H1 (cell line): Measurements from ENCODE around the gene LINC01488. TPM values are rescaled to one million over a fixed set of nuclear protein-coding genes. Genes with fewer than 3 reads are reported as not detected.

ENCODE experiments used
- CTCF ChIA-PET: fragments of 300-600 bp; sonication (Branson Sonifier 250); formaldehyde crosslinking; loops from one replicate; lab custom pipeline; 2021; ENCODE audit not compliant: partially characterized antibody; lab: Charles Lee
- POLR2A ChIA-PET: fragments of 300-600 bp; sonication (Branson Sonifier 250); formaldehyde crosslinking; loops from one replicate; lab custom pipeline; 2021; ENCODE audit warnings: inconsistent platforms; ENCODE audit not compliant: partially characterized antibody; lab: Charles Lee
- DNase-seq, 2 experiments: peaks; one replicate each; pipeline versions ENCODE4 v3.0.0 to v3.0.0-alpha.2; 2010 to 2022; ENCODE audit warnings: low spot score in 2 of 2, low read depth in 1 of 2, mixed read lengths in 1 of 2
- FAIRE-seq: peaks from 2 replicates; lab custom pipeline; 2011; peaks lifted over from hg19 to GRCh38; lab: Jason Lieb, UNC
- H2AFZ ChIP-seq: 2 replicates; pipeline ENCODE4 v1.8.1; 2012; ENCODE audit warnings: low read length, inconsistent platforms
- H2AK5ac ChIP-seq: 2 replicates; pipeline ENCODE4 v1.6.1; 2013; ENCODE audit warnings: low read depth, low read length
- H2BK120ac ChIP-seq: replicated peaks from 2 replicates; pipeline ENCODE3; 2013; ENCODE audit warnings: low read depth, low read length, inconsistent platforms
- H2BK12ac ChIP-seq: 2 replicates; pipeline ENCODE4 v1.6.1; 2013; ENCODE audit warnings: low read depth, low read length
- H2BK15ac ChIP-seq: 2 replicates; pipeline ENCODE4 v1.6.1; 2013; ENCODE audit warnings: low read length
- H2BK20ac ChIP-seq: 2 replicates; pipeline ENCODE4 v1.6.1; 2013; ENCODE audit warnings: low read length
- H2BK5ac ChIP-seq: 2 replicates; pipeline ENCODE4 v1.6.1; 2013; ENCODE audit warnings: low read depth, low read length
- H3K14ac ChIP-seq: 2 replicates; pipeline ENCODE4 v1.6.1; 2013; ENCODE audit warnings: inconsistent platforms; ENCODE audit not compliant: insufficient read length
- H3K18ac ChIP-seq: 2 replicates; pipeline ENCODE4 v1.6.1; 2013; ENCODE audit warnings: low read length; ENCODE audit errors: extremely low read depth
- H3K23ac ChIP-seq: 2 replicates; pipeline ENCODE4 v1.6.1; 2013; ENCODE audit warnings: inconsistent platforms; ENCODE audit not compliant: insufficient read length
- H3K23me2 ChIP-seq: 2 replicates; pipeline ENCODE4 v1.6.1; 2013; ENCODE audit warnings: low read depth, low read length
- H3K27ac ChIP-seq: 2 replicates; pipeline ENCODE4 v1.6.1; 2011; ENCODE audit warnings: low read depth, low read length, inconsistent platforms
- H3K27me3 ChIP-seq, 4 experiments: replicated peaks in 1 of 4; 1 replicate in 1 of 4; 2 replicates in 3 of 4; pipeline versions ENCODE4 v1.6.1 to v1.8.1; 2011 to 2013; ENCODE audit warnings: low read length in 3 of 4, mild to moderate bottlenecking in 3 of 4, inconsistent platforms in 2 of 4, mixed read lengths in 2 of 4, moderate library complexity in 1 of 4; ENCODE audit not compliant: control insufficient read depth in 3 of 4, insufficient read depth in 3 of 4; ENCODE audit errors: extremely low read depth in 1 of 4
- H3K36me3 ChIP-seq, 4 experiments: 2 replicates each; pipeline versions ENCODE4 v1.6.1 to v1.8.1; 2011 to 2013; ENCODE audit warnings: mild to moderate bottlenecking in 4 of 4, low read length in 3 of 4, moderate library complexity in 2 of 4, control low read depth in 1 of 4, inconsistent platforms in 1 of 4; ENCODE audit not compliant: insufficient read depth in 4 of 4, control insufficient read depth in 2 of 4
- H3K4ac ChIP-seq: replicated peaks from 2 replicates; pipeline ENCODE3; 2013; ENCODE audit warnings: low read length, low read depth, mixed read lengths, inconsistent platforms; ENCODE audit not compliant: insufficient read length
- H3K4me1 ChIP-seq, 4 experiments: replicated peaks in 1 of 4; 1 replicate in 1 of 4; 2 replicates in 3 of 4; pipeline versions ENCODE4 v1.6.1 to v1.8.1; 2011 to 2013; ENCODE audit warnings: low read length in 3 of 4, inconsistent platforms in 2 of 4, mixed read lengths in 1 of 4; ENCODE audit not compliant: insufficient read depth in 4 of 4, control insufficient read depth in 3 of 4
- H3K4me2 ChIP-seq, 2 experiments: 2 replicates each; pipeline versions ENCODE4 v1.6.1 to v1.8.1; 2011 to 2013; ENCODE audit warnings: low read depth in 2 of 2, low read length in 2 of 2, control low read depth in 1 of 2, inconsistent platforms in 1 of 2, mild to moderate bottlenecking in 1 of 2; ENCODE audit not compliant: insufficient read depth in 1 of 2
- H3K4me3 ChIP-seq, 4 experiments: fragments of 200-600, 300-600 bp in 1 of 4; sonication (generic), shearing (Covaris generic), sonication (Bioruptor Twin) in 1 of 4; 2 replicates each; pipeline versions ENCODE4 v1.5.1 to v1.8.1; 2011 to 2016; ENCODE audit warnings: low read length in 4 of 4, low read depth in 3 of 4, control low read depth in 2 of 4, inconsistent platforms in 2 of 4, mild to moderate bottlenecking in 2 of 4, mixed read lengths in 1 of 4, moderate library complexity in 1 of 4; ENCODE audit not compliant: insufficient read depth in 2 of 4; ENCODE audit errors: extremely low read depth in 1 of 4
- H3K56ac ChIP-seq: replicated peaks from 2 replicates; pipeline ENCODE3; 2013; ENCODE audit warnings: low read depth, mild to moderate bottlenecking, mixed read lengths, low read length, inconsistent platforms; ENCODE audit not compliant: insufficient read length
- H3K79me1 ChIP-seq: 2 replicates; pipeline ENCODE4 v1.6.1; 2013; ENCODE audit warnings: low read depth, low read length, control low read depth
- H3K79me2 ChIP-seq, 2 experiments: 2 replicates each; pipeline versions ENCODE4 v1.6.1 to v1.8.1; 2012 to 2013; ENCODE audit warnings: low read length in 2 of 2, mild to moderate bottlenecking in 2 of 2, inconsistent platforms in 1 of 2; ENCODE audit not compliant: insufficient read depth in 2 of 2, control insufficient read depth in 1 of 2
- H3K9ac ChIP-seq, 4 experiments: replicated peaks in 1 of 4; 1 replicate in 1 of 4; 2 replicates in 3 of 4; pipeline versions ENCODE4 v1.6.1 to v1.8.1; 2011 to 2013; ENCODE audit warnings: low read depth in 3 of 4, low read length in 3 of 4, control low read depth in 2 of 4, mild to moderate bottlenecking in 2 of 4, moderate library complexity in 2 of 4, inconsistent platforms in 1 of 4; ENCODE audit errors: extremely low read depth in 1 of 4
- H3K9me3 ChIP-seq, 2 experiments: 2 replicates each; pipeline versions ENCODE4 v1.6.1 to v1.8.1; 2012 to 2013; ENCODE audit warnings: mild to moderate bottlenecking in 2 of 2, moderate library complexity in 2 of 2, control low read depth in 1 of 2, inconsistent platforms in 1 of 2, low read depth in 1 of 2, low read length in 1 of 2, mixed read lengths in 1 of 2; ENCODE audit not compliant: insufficient read depth in 2 of 2
- H4K20me1 ChIP-seq, 2 experiments: replicated peaks in 1 of 2; 2 replicates each; pipeline versions ENCODE3 to v1.8.1; 2011 to 2013; ENCODE audit warnings: inconsistent platforms in 2 of 2, low read length in 2 of 2, mild to moderate bottlenecking in 1 of 2; ENCODE audit not compliant: insufficient read depth in 2 of 2, control insufficient read depth in 1 of 2
- H4K5ac ChIP-seq: 2 replicates; pipeline ENCODE4 v1.6.1; 2013; ENCODE audit warnings: low read length, low read depth, mixed read lengths, inconsistent platforms; ENCODE audit not compliant: insufficient read length
- H4K8ac ChIP-seq: 2 replicates; pipeline ENCODE4 v1.8.0; 2013; ENCODE audit warnings: mild to moderate bottlenecking, moderate library complexity, low read length, inconsistent platforms; ENCODE audit not compliant: insufficient read depth; ENCODE audit errors: extremely low read depth
- H4K91ac ChIP-seq: replicated peaks from 2 replicates; pipeline ENCODE3; 2013; ENCODE audit warnings: low read length, mixed read lengths, inconsistent platforms; ENCODE audit not compliant: insufficient read length
- CREB1 ChIP-seq: IDR thresholded peaks from 2 replicates; pipeline ENCODE4 v1.6.1; 2012; ENCODE audit warnings: inconsistent platforms
- CTBP2 ChIP-seq: IDR thresholded peaks from 2 replicates; pipeline ENCODE4 v1.7.0; 2011; ENCODE audit warnings: borderline replicate concordance, mild to moderate bottlenecking, moderate library complexity, mixed read lengths, low read length; ENCODE audit not compliant: insufficient read depth, insufficient read length
- KDM5A ChIP-seq: fragments of 200-600 bp; IDR thresholded peaks from 2 replicates; pipeline ENCODE4 v1.7.1; 2012; ENCODE audit warnings: mild to moderate bottlenecking, low read length, inconsistent platforms, mixed read lengths
- MAFK ChIP-seq: IDR thresholded peaks from 2 replicates; pipeline ENCODE4 v1.6.1; 2012; ENCODE audit warnings: low read depth, mild to moderate bottlenecking, improper control_type of control experiment, low read length
- NRF1 ChIP-seq: IDR thresholded peaks from 2 replicates; pipeline ENCODE4 v1.6.1; 2011; ENCODE audit warnings: mild to moderate bottlenecking, low read depth, low read length, improper control_type of control experiment
- PHF8 ChIP-seq: fragments of 200-600 bp; sonication (generic); conservative IDR thresholded peaks from 2 replicates; pipeline ENCODE4 v1.7.1; 2012; ENCODE audit warnings: low read depth, mild to moderate bottlenecking, inconsistent platforms, low read length, moderate library complexity
- SAP30 ChIP-seq: fragments of 300-600 bp; sonication (generic); IDR thresholded peaks from 2 replicates; pipeline ENCODE4 v1.7.1; 2012; ENCODE audit warnings: low read length, moderate library complexity, mild to moderate bottlenecking, inconsistent platforms; ENCODE audit not compliant: insufficient read depth, insufficient replicate concordance
- SUZ12 ChIP-seq: fragments of 200-600 bp; sonication (generic); IDR thresholded peaks from 2 replicates; pipeline ENCODE4 v1.6.1; 2012; ENCODE audit warnings: mild to moderate bottlenecking, inconsistent platforms, low read length, moderate library complexity, mixed read lengths
- WGBS, 2 experiments: shearing (Covaris generic) in 1 of 2; methylation state at CpG; one replicate each; pipeline versions ENCODE4 v1.1.6 to v1.1.7; 2013 to 2015; ENCODE audit warnings: low lambda C conversion rate in 2 of 2, mixed read lengths in 2 of 2, inconsistent platforms in 1 of 2, low coverage in 1 of 2, missing lambda C conversion rate in 1 of 2; ENCODE audit not compliant: insufficient replicate concordance in 2 of 2, insufficient coverage in 1 of 2, insufficient read length in 1 of 2; ENCODE audit errors: extremely low coverage in 1 of 2, missing lambda C conversion rate in 1 of 2; 5-methylcytosine and 5-hydroxymethylcytosine counted together
- polyA plus RNA-seq, 7 experiments: library from polyadenylated mRNA; depleted of rRNA in 3 of 7; stranded (reverse) in 5 of 7; unstranded in 2 of 7; fragments of >200 nt in 5 of 7; fragments of 200-250 nt in 2 of 7; gene quantifications; 1 replicate in 5 of 7; 2 replicates in 1 of 7; 4 replicates in 1 of 7; pipeline versions ENCODE4 v1.2.1 to v1.2.3, GENCODE V29; 2011 to 2013; ENCODE audit warnings: missing spikeins in 2 of 7, mixed read lengths in 2 of 7
- total RNA-seq: library from RNA; stranded (reverse); fragmentation: NEBNext Ultra II Directional; extraction: Animal tissue kit (Norgen Biotek cat#: 25700); gene quantifications from 2 replicates; pipeline ENCODE4 v1.2.1, GENCODE V29; 2021

The LINC01488 gene
- total and polyA plus RNA-seq, 2 of the 8 experiments (the other 6 are each of a cell fraction or from before 2014, with no cell fraction given) = not detected

- no peaks in the 10 kb centered on the region for H4K20me1 ChIP-seq
- H2BK120ac ChIP-seq = no peak overlapping the region
- ChIA-PET CTCF (interaction anchor here (0.6 kb wide), 1 partner anchor 129 kb away, joined by 3 read pairs; no protein-coding TSS in a partner anchor), POLR2A (no interaction called here)
- no peaks in the 10 kb centered on the region for H3K9me3 ChIP-seq
- no peak overlapping the region for H3K4me3 ChIP-seq
- no peak overlapping the region for H3K14ac ChIP-seq
- no peak for DNase-seq
- H2AFZ ChIP-seq = no peak overlapping the region
- H2BK5ac ChIP-seq = no peak overlapping the region; the same call in 1 of the 2 replicates
- FAIRE-seq = no peak
- H3K4ac ChIP-seq = no peak overlapping the region
- 96% methylated on average over 12 of the region's 12 CpGs; no CpG with 5 or more reads in 1 of the 2 experiments for WGBS, 2 experiments
- 0 out of 2 replicates have a peak overlapping the region, but pooled peaks have one; percentile 27 for H2BK12ac ChIP-seq
- no peaks in the 10 kb centered on the region; the same call in 1 of the 2 replicates for H3K23me2 ChIP-seq
- no peaks in the 10 kb centered on the region for H3K79me1 ChIP-seq
- no peak overlapping the region for H4K5ac ChIP-seq
- no peak overlapping the region for H3K23ac ChIP-seq
- H2AK5ac ChIP-seq = peak overlapping the region; percentile 39; the same call in 1 of the 2 replicates
- H3K79me2 ChIP-seq = no peaks in the 10 kb centered on the region
- no peak overlapping the region for H3K27ac ChIP-seq
- H3K9ac ChIP-seq = no peak overlapping the region
- H3K36me3 ChIP-seq = no peaks in the 10 kb centered on the region
- no peak overlapping the region for H2BK15ac ChIP-seq
- 0 out of 2 replicates have a peak overlapping the region, but pooled peaks have one; percentile 18 for H2BK20ac ChIP-seq
- peaks cover 0 to 15% (median 3%) of the 10 kb centered on the region in 4 experiments; a peak in 6 of 7 replicates for H3K4me1 ChIP-seq
- no peak overlapping the region for H4K91ac ChIP-seq
- no peak overlapping the region for H3K18ac ChIP-seq
- TF ChIP-seq KDM5A (no peak), SUZ12 (no peak), MAFK (no peak), CTBP2 (no peak), PHF8 (no peak), NRF1 (no peak), SAP30 (no peak), CREB1 (no peak)
- peaks cover 0 to 10% (median 1%) of the 10 kb centered on the region in 4 experiments; a peak in 2 of 7 replicates for H3K27me3 ChIP-seq
- H3K56ac ChIP-seq = no peak overlapping the region
- no peak overlapping the region for H4K8ac ChIP-seq
- no peak overlapping the region for H3K4me2 ChIP-seq
Measured at GRCh38 chr11:69526453-69526810, 45.0 kb downstream of the LINC01488 start.
